Psoas muscle (tissue), 8 donors: ENCODE measurements around the gene CAP2. TPM values are rescaled to one million over a fixed set of nuclear protein-coding genes. Genes with fewer than 3 reads are reported as not detected.

Source experiments
- ATAC-seq, 4 donors: fragments of 200-7000 bp; cut with Tn5 transposase; one replicate each; pipeline ENCODE4 v1.9.1; 2020; ENCODE audit warnings: moderate library complexity in 3 of 4, mild to moderate bottlenecking in 2 of 4
- DNase-seq, 2 donors: peaks; one replicate each; pipeline ENCODE4 v3.0.0-alpha.2; 2020
- H3K27ac ChIP-seq: fragments of 200-600 bp; one replicate; pipeline ENCODE4 v1.8.0; 2022
- H3K27me3 ChIP-seq, 3 donors: fragments of 200-600 bp in 1 of 3; one replicate each; pipeline versions ENCODE4 v1.6.1 to v1.8.0; 2013 to 2022; ENCODE audit warnings: low read length in 2 of 3, mild to moderate bottlenecking in 2 of 3, moderate library complexity in 1 of 3; ENCODE audit not compliant: insufficient read depth in 3 of 3
- H3K36me3 ChIP-seq, 2 donors: fragments of 200-600 bp in 1 of 2; one replicate each; pipeline versions ENCODE4 v1.6.1 to v1.8.0; 2013 to 2022; ENCODE audit warnings: low read depth in 1 of 2, mild to moderate bottlenecking in 1 of 2, moderate library complexity in 1 of 2; ENCODE audit not compliant: insufficient read depth in 1 of 2
- H3K4me1 ChIP-seq: fragments of 200-600 bp; one replicate; pipeline ENCODE4 v1.8.0; 2022
- H3K4me3 ChIP-seq: fragments of 200-600 bp; one replicate; pipeline ENCODE4 v1.8.0; 2022; ENCODE audit warnings: mild to moderate bottlenecking
- H3K9me3 ChIP-seq: fragments of 200-600 bp; one replicate; pipeline ENCODE4 v1.8.0; 2022
- WGBS, 3 donors: extraction: QIAGEN DNeasy Blood & Tissue Kit; methylation state at CpG; one replicate each; pipeline versions ENCODE4 v1.1.6 to v1.1.7; 2013; 5-methylcytosine and 5-hydroxymethylcytosine counted together
- intact Hi-C, 2 donors: fragments of 100-400 bp; cut with DNase I; formaldehyde crosslinking; loops; one replicate each; pipeline versions ENCODE4 v1.11.0 to v1.14.2; 2022
- polyA plus RNA-seq, 3 donors: library from polyadenylated mRNA; stranded (reverse); fragments of 200-250 nt; gene quantifications; one replicate each; pipeline ENCODE4 v1.2.3, GENCODE V29; 2013
- total RNA-seq, 4 donors: library from RNA; stranded (reverse); fragmentation: NEBNext Ultra II Directional in 2 of 4; extraction: Animal tissue kit (Norgen Biotek cat#: 25700) in 2 of 4; gene quantifications; one replicate each; pipeline versions ENCODE4 v1.2.1 to v1.2.4, GENCODE V29; 2021 to 2023
- TF ChIP-seq, protein P1 (sequence below): fragments of 200-600 bp; IDR thresholded peaks from one replicate; pipeline ENCODE4 v1.8.0; 2022; ENCODE audit warnings: antibody characterized with exemption
- donor health status: healthy with polysubstance abuse.
- donor health status: DM: no; HTN: no; CAD: no; lungs with moderate emphysema.
- donor health status: Bipolar disorder and iron deficiency.
- donor health status: healthy.
- donor health status: DM: yes; HTN: yes; CAD: no.
- donor health status: DM: no; HTN: no; CAD: no.
- donor health status: DM: no; HTN: no; CAD: no.
- donor health status: DM: yes; HTN: yes; CAD: no.

The CAP2 gene
- total and polyA plus RNA-seq, 7 donors: 176 to 452 (median 344) TPM

- DNase-seq: no peak
- Histone ChIP-seq H3K27me3 (no peaks in the 10 kb centered on the region), H3K36me3 (peaks cover 7 to 34% of the 10 kb centered on the region in 2 donors), H3K9me3 (no peaks in the 10 kb centered on the region), H3K4me1 (peaks cover 6% of the 10 kb centered on the region), H3K27ac (peak overlapping the region; percentile 42), H3K4me3 (no peak overlapping the region)
- 81 to 89% (median 85%) methylated on average over 3 of the region's 3 CpGs for WGBS, 3 donors
- intact Hi-C loops: no loop called here
- TF ChIP-seq, protein P1, sequence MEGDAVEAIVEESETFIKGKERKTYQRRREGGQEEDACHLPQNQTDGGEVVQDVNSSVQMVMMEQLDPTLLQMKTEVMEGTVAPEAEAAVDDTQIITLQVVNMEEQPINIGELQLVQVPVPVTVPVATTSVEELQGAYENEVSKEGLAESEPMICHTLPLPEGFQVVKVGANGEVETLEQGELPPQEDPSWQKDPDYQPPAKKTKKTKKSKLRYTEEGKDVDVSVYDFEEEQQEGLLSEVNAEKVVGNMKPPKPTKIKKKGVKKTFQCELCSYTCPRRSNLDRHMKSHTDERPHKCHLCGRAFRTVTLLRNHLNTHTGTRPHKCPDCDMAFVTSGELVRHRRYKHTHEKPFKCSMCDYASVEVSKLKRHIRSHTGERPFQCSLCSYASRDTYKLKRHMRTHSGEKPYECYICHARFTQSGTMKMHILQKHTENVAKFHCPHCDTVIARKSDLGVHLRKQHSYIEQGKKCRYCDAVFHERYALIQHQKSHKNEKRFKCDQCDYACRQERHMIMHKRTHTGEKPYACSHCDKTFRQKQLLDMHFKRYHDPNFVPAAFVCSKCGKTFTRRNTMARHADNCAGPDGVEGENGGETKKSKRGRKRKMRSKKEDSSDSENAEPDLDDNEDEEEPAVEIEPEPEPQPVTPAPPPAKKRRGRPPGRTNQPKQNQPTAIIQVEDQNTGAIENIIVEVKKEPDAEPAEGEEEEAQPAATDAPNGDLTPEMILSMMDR: no peak
- ATAC-seq: no peak
Measured at GRCh38 chr6:17457956-17458355, 64.6 kb downstream of the CAP2 start.

- no peak overlapping the region for H3K4me3 ChIP-seq
- peak overlapping the region; percentile 43 for H3K27ac ChIP-seq
- H3K36me3 ChIP-seq: peaks cover 3 to 44% of the 10 kb centered on the region in 2 donors
- no peaks in the 10 kb centered on the region for H3K9me3 ChIP-seq
- intact Hi-C loops: no loop called here
- WGBS, 3 donors: 75 to 91% (median 84%) methylated on average over 4 of the region's 4 CpGs
- H3K27me3 ChIP-seq: no peaks in the 10 kb centered on the region
- TF ChIP-seq, protein P1: no peak
- peaks cover 6% of the 10 kb centered on the region for H3K4me1 ChIP-seq
- no peak for DNase-seq
- ATAC-seq: no peak
Measured at GRCh38 chr6:17458966-17459365, 65.6 kb downstream of the CAP2 start.

GRCh38 chr6:17460862-17461261, 67.5 kb downstream of the CAP2 start:
- H3K4me3 ChIP-seq: no peak overlapping the region
- peaks cover 3 to 56% of the 10 kb centered on the region in 2 donors for H3K36me3 ChIP-seq
- 92 to 98% (median 97%) methylated on average over 5 of the region's 5 CpGs for WGBS, 3 donors
- no peaks in the 10 kb centered on the region for H3K27me3 ChIP-seq
- H3K27ac ChIP-seq: no peak overlapping the region
- H3K4me1 ChIP-seq: peaks cover 24% of the 10 kb centered on the region
- no peaks in the 10 kb centered on the region for H3K9me3 ChIP-seq
- ATAC-seq (no peak), DNase-seq (no peak)
- TF ChIP-seq, protein P1: no peak
- intact Hi-C loops: no loop called here

DNA sequence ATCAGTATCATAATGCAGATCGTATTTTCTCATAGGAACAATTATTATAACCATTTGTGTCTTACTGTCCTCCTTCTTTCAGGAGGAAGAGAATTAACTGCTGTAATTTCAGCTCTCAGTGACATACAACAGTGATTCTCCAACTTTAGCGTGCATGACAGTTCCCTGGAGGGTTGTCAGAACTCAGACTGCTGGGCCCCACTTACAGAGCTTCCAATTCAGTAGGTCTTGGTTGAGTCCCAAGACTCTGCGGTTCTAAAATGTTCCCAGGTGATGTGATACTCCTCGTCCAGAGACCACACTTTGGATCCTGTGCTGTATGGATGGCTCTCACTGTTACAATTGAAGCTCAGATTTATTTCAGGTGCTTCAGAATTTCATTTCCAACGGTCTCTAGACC, 72.8 kb downstream of the CAP2 start:
- ATAC-seq (peak in 3 of 4 donors; percentile 42 to 56 (median 46)), DNase-seq (no peak)
- 23 to 54% (median 23%) methylated on average over 5 of the region's 5 CpGs for WGBS, 3 donors
- peak overlapping the region; percentile 77 for H3K27ac ChIP-seq
- TF ChIP-seq, protein P1: no peak
- no peaks in the 10 kb centered on the region for H3K27me3 ChIP-seq
- no peaks in the 10 kb centered on the region for H3K9me3 ChIP-seq
- peaks cover 0 to 32% of the 10 kb centered on the region in 2 donors for H3K36me3 ChIP-seq
- intact Hi-C loops: loop anchor here in 1 of 2 donors (5.0 kb wide), 1 partner anchor 34 kb away; no protein-coding TSS in a partner anchor
- H3K4me3 ChIP-seq: no peak overlapping the region
- H3K4me1 ChIP-seq: peaks cover 49% of the 10 kb centered on the region

DNA sequence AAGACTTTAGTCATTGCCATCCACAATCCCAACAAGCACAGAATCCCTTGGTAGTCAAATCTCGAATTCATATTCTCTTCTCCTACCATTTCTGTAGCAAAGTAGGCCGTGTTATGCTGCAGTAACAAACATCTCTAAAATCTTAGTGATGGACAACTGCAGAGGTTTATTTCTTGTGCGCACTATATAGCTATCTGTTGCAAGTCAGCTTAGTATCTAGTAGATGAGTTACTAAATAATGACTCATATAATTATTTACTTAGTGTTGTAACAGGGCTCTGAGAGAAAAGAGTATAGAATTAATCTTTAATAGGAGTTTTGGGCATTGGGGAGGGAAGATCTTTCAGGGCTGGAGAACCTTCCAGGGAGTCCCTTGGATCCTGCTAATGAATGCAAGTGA, 73.3 kb downstream of the CAP2 start:
- Histone ChIP-seq H3K27ac (peak overlapping the region; percentile 77), H3K27me3 (no peaks in the 10 kb centered on the region), H3K4me3 (no peak overlapping the region), H3K4me1 (peaks cover 55% of the 10 kb centered on the region), H3K9me3 (no peaks in the 10 kb centered on the region), H3K36me3 (peaks cover 0 to 32% of the 10 kb centered on the region in 2 donors)
- ATAC-seq: no peak
- intact Hi-C loops: loop anchor here in 1 of 2 donors (5.0 kb wide), 1 partner anchor 34 kb away; no protein-coding TSS in a partner anchor
- TF ChIP-seq, protein P1: no peak
- DNase-seq: no peak
- WGBS, 3 donors: 93 to 97% (median 96%) methylated on average over 3 of the region's 3 CpGs
